ENCODE data around the gene CLMN. TPM values are rescaled to one million over a fixed set of nuclear protein-coding genes. Genes with fewer than 3 reads are reported as not detected.

Gene CLMN
- total and polyA plus RNA-seq, 2 experiments from 2014 or later, result 0.11 to 0.53 TPM

- no peak for DNase-seq
- H3K9me3 ChIP-seq (ENCODE audit: low read depth), result no peaks in the 10 kb centered on the region
- no peaks in the 10 kb centered on the region for H3K9me2 ChIP-seq (ENCODE audit: insufficient read depth)
- TF ChIP-seq EZH2phosphoT487 (IDR thresholded peaks at IDR 0.05; ENCODE audit: insufficient read depth, low read depth), result no peak
- no peak for TF ChIP-seq EZH2 (IDR thresholded peaks at IDR 0.05; ENCODE audit: insufficient read depth, poor library complexity, severe bottlenecking)
- no peaks in the 10 kb centered on the region for H4K20me1 ChIP-seq (ENCODE audit: insufficient read depth)
- H3F3A ChIP-seq (ENCODE audit: insufficient read depth), result no peaks in the 10 kb centered on the region
- H3K4me1 ChIP-seq (ENCODE audit: insufficient read depth), result no peaks in the 10 kb centered on the region
- H3K79me2 ChIP-seq (ENCODE audit: insufficient read depth), result no peaks in the 10 kb centered on the region
- 0 out of 2 replicates have a peak, but pooled peaks cover 4% of the 10 kb centered on the region for H3K27me3 ChIP-seq (replicated peaks; ENCODE audit: insufficient read depth)
- no peak overlapping the region for H3K9ac ChIP-seq
- H3K4me2 ChIP-seq (ENCODE audit: unreplicated experiment), result no peak overlapping the region
- no peaks in the 10 kb centered on the region for H3K36me3 ChIP-seq (ENCODE audit: low read depth)
- WGBS, 2 experiments (ENCODE audit: low coverage in 1 of 2, low lambda C conversion rate in 2 of 2, missing lambda C conversion rate in 2 of 2), result 36 to 38% methylated on average over 5 of the region's 5 CpGs
- H3K4me3 ChIP-seq, result no peak overlapping the region
- no peak overlapping the region for H3K27ac ChIP-seq
- in situ Hi-C loops (cut with MboI), result no loop called here
- H2AFZ ChIP-seq, result no peak overlapping the region
These were observed 32.8 kb upstream of the CLMN start for GRCh38 chr14:95352481-95352880.

- in situ Hi-C loops (cut with MboI), result no loop called here
- 0 out of 2 replicates have a peak, but pooled peaks cover 4% of the 10 kb centered on the region for H3K27me3 ChIP-seq (replicated peaks; ENCODE audit: insufficient read depth)
- no peak overlapping the region for H3K9ac ChIP-seq
- H2AFZ ChIP-seq, result no peak overlapping the region
- no peaks in the 10 kb centered on the region for H3K79me2 ChIP-seq (ENCODE audit: insufficient read depth)
- H3K9me3 ChIP-seq (ENCODE audit: low read depth), result no peaks in the 10 kb centered on the region
- H3K9me2 ChIP-seq (ENCODE audit: insufficient read depth), result no peaks in the 10 kb centered on the region
- H3K4me3 ChIP-seq, result no peak overlapping the region
- TF ChIP-seq EZH2 (IDR thresholded peaks at IDR 0.05; ENCODE audit: insufficient read depth, poor library complexity, severe bottlenecking), result no peak
- TF ChIP-seq EZH2phosphoT487 (IDR thresholded peaks at IDR 0.05; ENCODE audit: insufficient read depth, low read depth), result no peak
- no peak for DNase-seq
- no peaks in the 10 kb centered on the region for H3F3A ChIP-seq (ENCODE audit: insufficient read depth)
- H3K36me3 ChIP-seq (ENCODE audit: low read depth), result no peaks in the 10 kb centered on the region
- H4K20me1 ChIP-seq (ENCODE audit: insufficient read depth), result no peaks in the 10 kb centered on the region
- H3K4me1 ChIP-seq (ENCODE audit: insufficient read depth), result no peaks in the 10 kb centered on the region
- 43 to 51% methylated on average over 6 of the region's 6 CpGs for WGBS, 2 experiments (ENCODE audit: low coverage in 1 of 2, low lambda C conversion rate in 2 of 2, missing lambda C conversion rate in 2 of 2)
- no peak overlapping the region for H3K4me2 ChIP-seq (ENCODE audit: unreplicated experiment)
- H3K27ac ChIP-seq, result no peak overlapping the region
These were observed 29.5 kb upstream of the CLMN start for GRCh38 chr14:95349241-95349640.

- no peak overlapping the region for H3K4me3 ChIP-seq
- no peaks in the 10 kb centered on the region for H4K20me1 ChIP-seq (ENCODE audit: insufficient read depth)
- 0 out of 2 replicates have a peak, but pooled peaks cover 4% of the 10 kb centered on the region for H3K27me3 ChIP-seq (replicated peaks; ENCODE audit: insufficient read depth)
- no peaks in the 10 kb centered on the region for H3K9me3 ChIP-seq (ENCODE audit: low read depth)
- 41 to 43% methylated on average over 10 of the region's 10 CpGs for WGBS, 2 experiments (ENCODE audit: low coverage in 1 of 2, low lambda C conversion rate in 2 of 2, missing lambda C conversion rate in 2 of 2)
- no peak for DNase-seq
- no peaks in the 10 kb centered on the region for H3K79me2 ChIP-seq (ENCODE audit: insufficient read depth)
- TF ChIP-seq EZH2phosphoT487 (IDR thresholded peaks at IDR 0.05; ENCODE audit: insufficient read depth, low read depth) (no peak), EZH2 (IDR thresholded peaks at IDR 0.05; ENCODE audit: insufficient read depth, poor library complexity, severe bottlenecking) (no peak)
- no peak overlapping the region for H2AFZ ChIP-seq
- H3K4me2 ChIP-seq (ENCODE audit: unreplicated experiment), result no peak overlapping the region
- H3K27ac ChIP-seq, result no peak overlapping the region
- H3K9ac ChIP-seq, result no peak overlapping the region
- H3K9me2 ChIP-seq (ENCODE audit: insufficient read depth), result no peaks in the 10 kb centered on the region
- no peaks in the 10 kb centered on the region for H3F3A ChIP-seq (ENCODE audit: insufficient read depth)
- no peaks in the 10 kb centered on the region for H3K4me1 ChIP-seq (ENCODE audit: insufficient read depth)
- H3K36me3 ChIP-seq (ENCODE audit: low read depth), result no peaks in the 10 kb centered on the region
- in situ Hi-C loops (cut with MboI), result no loop called here
These were observed 28.8 kb upstream of the CLMN start for GRCh38 chr14:95348395-95349080.

GRCh38 chr14:95346820-95347219, 27.1 kb upstream of the CLMN start:
- Histone ChIP-seq H3K4me2 (ENCODE audit: unreplicated experiment) (no peak overlapping the region), H3K27ac (no peak overlapping the region), H3K9me3 (ENCODE audit: low read depth) (no peaks in the 10 kb centered on the region), H3F3A (ENCODE audit: insufficient read depth) (no peaks in the 10 kb centered on the region), H3K9me2 (ENCODE audit: insufficient read depth) (no peaks in the 10 kb centered on the region), H3K4me3 (no peak overlapping the region), H3K79me2 (ENCODE audit: insufficient read depth) (no peaks in the 10 kb centered on the region), H3K27me3 (replicated peaks; ENCODE audit: insufficient read depth) (0 out of 2 replicates have a peak, but pooled peaks cover 4% of the 10 kb centered on the region), H3K9ac (no peak overlapping the region), H3K4me1 (ENCODE audit: insufficient read depth) (no peaks in the 10 kb centered on the region), H2AFZ (no peak overlapping the region), H4K20me1 (ENCODE audit: insufficient read depth) (no peaks in the 10 kb centered on the region), H3K36me3 (ENCODE audit: low read depth) (no peaks in the 10 kb centered on the region)
- WGBS, 2 experiments (ENCODE audit: low coverage in 1 of 2, low lambda C conversion rate in 2 of 2, missing lambda C conversion rate in 2 of 2), result 94 to 100% methylated on average over 1 of the region's 1 CpG
- no peak for DNase-seq
- TF ChIP-seq EZH2phosphoT487 (IDR thresholded peaks at IDR 0.05; ENCODE audit: insufficient read depth, low read depth) (no peak), EZH2 (IDR thresholded peaks at IDR 0.05; ENCODE audit: insufficient read depth, poor library complexity, severe bottlenecking) (no peak)
- in situ Hi-C loops (cut with MboI), result no loop called here

Measured in GM23248 (cell line).